ENCODE results near the gene TOR4A.

TOR4A gene

DNA sequence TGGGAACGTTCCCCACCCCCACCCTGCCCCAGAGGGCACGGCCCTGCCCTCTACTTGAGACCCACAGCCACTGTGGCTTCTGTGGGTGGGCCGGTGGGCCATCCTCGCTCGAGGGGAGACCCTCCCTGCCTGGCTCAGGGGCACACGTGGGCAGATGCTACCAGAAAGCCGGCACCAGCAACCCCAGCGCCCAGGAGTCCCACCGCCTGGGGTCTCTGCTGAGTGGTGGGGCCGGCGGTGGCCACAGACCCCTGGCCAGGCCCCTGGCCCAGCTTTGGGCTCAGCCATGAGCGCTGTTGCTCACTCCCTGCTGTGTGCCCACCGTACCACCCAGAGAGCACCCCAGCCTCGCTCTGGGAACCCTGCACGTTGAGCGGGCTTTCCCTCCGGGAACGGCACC is 41.1 kb downstream of the TOR4A start:
- TF ChIP-seq, protein P1, sequence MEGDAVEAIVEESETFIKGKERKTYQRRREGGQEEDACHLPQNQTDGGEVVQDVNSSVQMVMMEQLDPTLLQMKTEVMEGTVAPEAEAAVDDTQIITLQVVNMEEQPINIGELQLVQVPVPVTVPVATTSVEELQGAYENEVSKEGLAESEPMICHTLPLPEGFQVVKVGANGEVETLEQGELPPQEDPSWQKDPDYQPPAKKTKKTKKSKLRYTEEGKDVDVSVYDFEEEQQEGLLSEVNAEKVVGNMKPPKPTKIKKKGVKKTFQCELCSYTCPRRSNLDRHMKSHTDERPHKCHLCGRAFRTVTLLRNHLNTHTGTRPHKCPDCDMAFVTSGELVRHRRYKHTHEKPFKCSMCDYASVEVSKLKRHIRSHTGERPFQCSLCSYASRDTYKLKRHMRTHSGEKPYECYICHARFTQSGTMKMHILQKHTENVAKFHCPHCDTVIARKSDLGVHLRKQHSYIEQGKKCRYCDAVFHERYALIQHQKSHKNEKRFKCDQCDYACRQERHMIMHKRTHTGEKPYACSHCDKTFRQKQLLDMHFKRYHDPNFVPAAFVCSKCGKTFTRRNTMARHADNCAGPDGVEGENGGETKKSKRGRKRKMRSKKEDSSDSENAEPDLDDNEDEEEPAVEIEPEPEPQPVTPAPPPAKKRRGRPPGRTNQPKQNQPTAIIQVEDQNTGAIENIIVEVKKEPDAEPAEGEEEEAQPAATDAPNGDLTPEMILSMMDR (IDR thresholded peaks at IDR 0.05; ENCODE audit: insufficient read depth, low read depth, low read length, missing control alignments): no peak
- DNase-seq (ENCODE audit: low read depth): no peak
- H3K4me3 ChIP-seq (ENCODE audit: low read length): no peak overlapping the region

DNA sequence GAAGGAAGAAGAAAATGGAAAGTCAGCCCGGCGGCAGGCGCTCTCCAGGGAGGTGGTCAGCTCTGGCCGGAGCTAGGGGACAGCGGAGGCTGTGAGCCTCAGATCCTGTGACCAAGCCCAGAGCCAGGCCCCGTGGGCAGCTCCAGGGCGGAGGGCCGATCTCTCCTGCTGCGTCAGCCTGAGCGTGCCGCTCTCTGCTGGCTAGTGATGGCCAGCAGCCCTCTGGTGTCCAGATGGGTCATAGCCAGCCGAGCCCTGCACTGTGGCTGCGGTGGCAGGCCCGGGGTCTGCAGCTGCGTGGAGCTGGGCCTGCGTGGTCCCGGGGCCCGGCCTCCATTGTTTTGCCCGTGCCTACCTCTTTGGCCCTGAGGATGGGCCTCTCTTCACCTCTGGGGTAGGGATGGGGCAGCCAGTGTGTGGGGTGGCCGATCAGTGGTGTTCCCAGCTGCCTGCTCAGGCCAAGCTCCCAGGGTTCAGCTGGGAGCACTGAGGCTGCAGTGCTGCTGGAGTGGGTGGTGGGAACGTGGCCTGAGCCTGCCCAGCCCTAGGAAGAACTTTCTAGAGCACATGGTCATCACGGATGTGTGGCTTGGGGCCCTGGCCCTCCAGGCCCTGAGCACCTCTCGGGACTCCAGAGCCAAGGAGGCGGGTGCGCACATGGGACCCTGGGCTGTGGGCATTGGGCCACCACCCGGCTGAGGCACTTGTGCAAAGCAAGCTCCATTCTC is 41.6 kb downstream of the TOR4A start:
- no peak for DNase-seq (ENCODE audit: low read depth)
- TF ChIP-seq, protein P1 (IDR thresholded peaks at IDR 0.05; ENCODE audit: insufficient read depth, low read depth, low read length, missing control alignments): no peak

DNA sequence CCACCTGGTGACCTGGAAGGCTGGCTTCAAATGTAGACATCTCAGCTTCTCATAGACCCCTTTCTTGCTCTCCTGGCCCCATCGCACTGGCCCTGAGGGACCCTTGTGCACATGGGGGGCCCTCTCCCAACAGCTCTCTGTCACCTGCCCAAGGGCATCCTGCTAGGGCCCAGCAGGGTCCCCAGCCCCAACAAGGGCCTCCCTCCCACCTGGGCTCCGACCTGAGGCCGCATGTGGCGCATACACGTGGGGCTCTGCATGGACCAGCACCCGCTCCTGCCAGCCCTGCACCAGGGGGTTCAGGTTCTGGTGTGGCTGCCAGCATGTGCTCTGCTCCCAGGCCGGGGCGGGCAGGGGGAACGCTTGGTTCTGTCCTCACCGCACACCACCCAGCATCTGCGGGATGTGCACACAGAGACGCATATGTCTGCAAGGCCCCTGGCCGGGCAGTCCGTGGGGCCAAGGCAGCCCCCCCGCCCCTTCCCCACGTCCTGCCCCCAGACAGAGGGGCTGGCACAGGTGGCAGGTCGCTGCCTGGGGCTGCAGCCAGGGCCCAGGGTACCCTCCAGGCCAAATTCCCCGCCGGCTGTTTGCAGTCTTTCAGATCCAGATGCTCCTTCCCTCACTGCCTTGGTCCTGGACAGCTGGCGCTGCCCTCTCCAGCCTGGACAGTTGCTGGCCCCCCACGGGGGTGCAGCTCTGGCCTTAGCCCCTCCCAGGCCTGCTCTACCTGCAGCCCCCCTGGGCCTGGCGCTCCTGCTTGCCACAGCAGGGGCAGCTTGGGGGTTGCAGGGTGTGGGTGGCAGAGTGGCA is 42.4 kb downstream of the TOR4A start:
- DNase-seq (ENCODE audit: low read depth): no peak
- TF ChIP-seq, protein P1 (IDR thresholded peaks at IDR 0.05; ENCODE audit: insufficient read depth, low read depth, low read length, missing control alignments): no peak
- no peak overlapping the region for H3K4me3 ChIP-seq (ENCODE audit: low read length)

More for the DNA sequence above, 41.6 kb downstream of the TOR4A start:
- H3K4me3 ChIP-seq (ENCODE audit: low read length): no peak overlapping the region

DNA sequence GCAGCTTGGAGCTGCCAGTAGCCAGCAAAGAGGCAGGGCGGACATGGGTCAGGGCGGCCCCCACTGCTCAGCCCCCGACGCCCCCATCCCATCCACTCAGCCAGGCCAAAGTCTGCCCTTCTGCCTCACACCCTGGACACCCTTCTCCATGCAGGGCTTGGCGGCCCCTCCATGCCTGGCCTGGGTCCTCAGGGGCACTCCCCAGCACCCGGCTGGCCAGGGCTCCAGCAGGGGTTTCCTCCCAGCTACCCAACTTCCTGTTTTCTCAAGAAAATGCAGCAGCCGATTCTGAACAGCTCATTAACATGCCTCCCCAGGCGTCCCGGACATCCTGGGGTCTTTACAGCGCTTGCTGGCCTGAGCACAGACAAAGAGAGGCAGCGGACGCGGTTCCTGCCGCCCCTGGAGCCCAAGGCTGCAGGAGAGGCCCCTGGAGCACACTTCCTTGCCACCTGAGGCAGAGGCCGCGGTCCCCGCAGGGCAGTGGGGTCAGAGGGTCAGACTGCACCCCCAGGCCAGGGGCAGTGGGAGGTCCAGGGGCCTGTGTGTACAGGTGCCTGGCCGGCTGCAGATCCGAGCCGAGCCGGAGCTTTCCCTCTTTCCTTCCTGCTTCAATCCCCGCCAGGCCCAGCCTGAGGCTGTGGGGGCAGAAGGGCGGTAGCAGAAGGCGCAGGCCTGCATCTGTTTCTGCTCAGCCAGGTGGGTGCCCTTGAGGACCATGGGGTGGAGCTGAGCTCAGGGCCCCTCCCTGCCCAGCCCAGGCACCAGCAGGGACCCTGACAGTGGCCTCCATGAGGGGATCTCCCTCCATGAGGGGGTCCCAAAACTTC is 43.2 kb downstream of the TOR4A start:
- no peak overlapping the region for H3K4me3 ChIP-seq (ENCODE audit: low read length)
- TF ChIP-seq, protein P1 (IDR thresholded peaks at IDR 0.05; ENCODE audit: insufficient read depth, low read depth, low read length, missing control alignments): no peak
- no peak for DNase-seq (ENCODE audit: low read depth)

DNA sequence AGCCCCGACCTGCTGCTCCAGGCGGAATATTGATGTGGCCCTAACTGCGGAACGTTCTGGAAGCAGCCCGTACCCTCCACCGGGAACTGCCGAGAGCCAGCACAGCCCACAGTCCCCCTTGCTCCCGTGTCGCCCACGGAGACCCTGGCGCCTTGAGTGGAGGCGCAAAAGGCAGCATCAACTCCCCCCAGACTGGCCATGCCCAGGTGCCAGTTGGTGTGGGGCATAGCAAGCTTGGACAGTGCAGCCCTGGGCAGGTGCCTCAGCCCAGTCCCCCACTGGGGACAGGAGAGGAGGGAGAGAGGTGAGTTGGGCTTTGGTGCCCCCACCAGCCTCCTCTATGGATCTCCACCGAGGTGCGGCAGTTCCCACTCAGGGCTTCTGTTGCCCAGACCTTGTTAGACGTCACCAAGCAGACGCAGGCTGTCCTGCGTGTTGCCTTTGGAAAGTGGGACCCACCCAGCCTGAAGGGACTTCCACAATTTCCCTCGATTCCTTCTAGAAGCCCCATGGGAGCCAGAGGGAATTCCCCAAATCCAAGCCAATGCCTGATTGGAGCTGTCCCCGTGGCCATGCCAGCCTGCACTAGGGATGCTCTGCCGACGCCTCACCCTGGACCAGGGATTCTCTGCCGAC is 44.3 kb downstream of the TOR4A start:
- TF ChIP-seq, protein P1 (IDR thresholded peaks at IDR 0.05; ENCODE audit: insufficient read depth, low read depth, low read length, missing control alignments): no peak
- no peak for DNase-seq (ENCODE audit: low read depth)

DNA sequence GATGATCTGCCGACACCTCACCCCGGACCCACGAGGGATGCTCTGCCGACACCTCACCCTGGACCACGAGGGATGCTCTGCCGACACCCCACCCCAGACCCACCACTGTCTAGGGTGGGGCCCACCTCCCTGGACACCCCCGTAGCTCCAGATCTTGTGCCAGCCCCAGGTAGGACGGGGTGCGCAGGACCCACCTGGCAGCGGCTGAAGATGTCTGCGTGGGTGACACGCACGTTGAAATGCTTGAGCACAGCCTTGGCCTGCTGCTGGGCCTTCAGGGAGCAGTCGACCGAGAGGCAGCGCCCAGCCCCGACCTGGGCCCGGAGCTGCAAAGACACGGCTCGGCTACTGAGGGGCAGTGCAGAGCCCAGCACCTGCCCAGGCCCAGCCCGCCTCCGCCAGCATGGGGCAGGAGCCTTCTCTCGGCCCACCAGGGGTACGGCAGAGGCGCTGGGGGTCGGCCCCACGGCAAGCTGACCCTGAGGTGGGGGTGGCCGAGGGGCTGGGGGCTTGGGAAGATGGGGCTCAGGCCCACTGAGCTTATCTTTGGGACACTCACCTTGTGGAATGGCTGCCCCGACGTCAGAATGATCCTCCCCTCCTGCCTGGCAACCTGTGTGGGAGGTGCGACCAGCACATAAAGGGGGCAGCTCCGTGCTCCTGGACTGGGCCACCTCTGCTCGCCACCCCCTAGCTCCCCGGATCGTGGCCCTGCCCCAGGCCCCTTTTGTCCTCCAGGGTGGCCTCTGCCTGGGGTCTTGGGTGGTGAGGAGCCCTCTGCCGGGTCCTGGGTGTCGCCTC is 46.2 kb downstream of the TOR4A start:
- H3K4me3 ChIP-seq (ENCODE audit: low read length): no peak overlapping the region
- TF ChIP-seq, protein P1 (IDR thresholded peaks at IDR 0.05; ENCODE audit: insufficient read depth, low read depth, low read length, missing control alignments): no peak
- DNase-seq (ENCODE audit: low read depth): no peak

More for the DNA sequence above, 44.3 kb downstream of the TOR4A start:
- H3K4me3 ChIP-seq (ENCODE audit: low read length): no peak overlapping the region
